OCI-LY3 (cell line): ENCODE data around the gene SIK3.

ENCODE experiments used
- CTCF ChIP-seq: fragments of 200-600, 300-600 bp; sonication (generic); IDR thresholded peaks from 2 replicates; pipeline ENCODE4 v1.5.1; 2014; ENCODE audit warnings: antibody characterized with exemption, low read length, low read depth
- EZH2phosphoT487 ChIP-seq: fragments of 200-600 bp; shearing (Covaris generic); IDR thresholded peaks from 2 replicates; pipeline ENCODE4 v1.6.1; 2018; ENCODE audit warnings: antibody characterized with exemption, mixed run types, low read depth

GRCh38 chr11:116879800-116880625 lies 218.2 kb downstream of the SIK3 start:
- peak; percentile 87 for TF ChIP-seq CTCF
- TF ChIP-seq EZH2phosphoT487, result no peak
